Panc1 (cell line): ENCODE results near the gene SERHL2. TPM values are rescaled to one million over a fixed set of nuclear protein-coding genes. Genes with fewer than 3 reads are reported as not detected.

ENCODE experiments used
- ATAC-seq: fragments of 200-7000 bp; cut with Tn5 transposase; 2 replicates; pipeline ENCODE4 v1.9.1; 2020; ENCODE audit warnings: mild to moderate bottlenecking, moderate library complexity
- BruUV-seq: library from RNA; stranded (reverse); fragments of 400-500 nt; replicated peaks from 2 replicates; lab custom pipeline; 2021; lab: Mats Ljungman, UMichigan
- CTCF ChIA-PET: fragments of 300-600 bp; sonication (Branson Sonifier 250); formaldehyde crosslinking; loops from one replicate; lab custom pipeline; 2022; ENCODE audit warnings: antibody characterized with exemption; lab: Charles Lee
- POLR2A ChIA-PET: fragments of 300-600 bp; sonication (Branson Sonifier 250); formaldehyde crosslinking; loops from one replicate; lab custom pipeline; 2022; ENCODE audit warnings: antibody characterized with exemption; lab: Charles Lee
- DNase-seq: peaks from one replicate; pipeline ENCODE4 v3.0.0-alpha.2; 2010; ENCODE audit warnings: low read depth, low spot score
- H3K27ac ChIP-seq: 2 replicates; pipeline ENCODE4 v1.5.1; 2011; ENCODE audit warnings: mild to moderate bottlenecking, low read length, inconsistent platforms
- H3K27me3 ChIP-seq: fragments of 200-500 bp; sonication (Bioruptor generic); 2 replicates; pipeline ENCODE4 v1.6.0; 2014; ENCODE audit warnings: low read length, inconsistent platforms; ENCODE audit not compliant: control insufficient read depth, insufficient read depth
- H3K36me3 ChIP-seq: fragments of 200-500 bp; sonication (Bioruptor generic); 2 replicates; pipeline ENCODE4 v1.5.1; 2014; ENCODE audit warnings: inconsistent platforms, mild to moderate bottlenecking, low read length, moderate library complexity; ENCODE audit not compliant: control insufficient read depth, insufficient read depth
- H3K4me1 ChIP-seq: 2 replicates; pipeline ENCODE4 v1.5.1; 2011; ENCODE audit warnings: inconsistent platforms, mild to moderate bottlenecking, low read length, moderate library complexity; ENCODE audit not compliant: control insufficient read depth, insufficient read depth
- H3K4me3 ChIP-seq, 2 experiments: 2 replicates each; pipeline ENCODE4 v1.5.1; 2011 to 2012; ENCODE audit warnings: low read depth in 2 of 2, low read length in 2 of 2, mild to moderate bottlenecking in 2 of 2, inconsistent platforms in 1 of 2, moderate library complexity in 1 of 2
- H3K9me3 ChIP-seq: fragments of 200-500 bp; sonication (Bioruptor generic); 2 replicates; pipeline ENCODE4 v1.5.1; 2014; ENCODE audit warnings: low read depth, mild to moderate bottlenecking, inconsistent platforms, low read length, moderate library complexity; ENCODE audit not compliant: control insufficient read depth, insufficient read depth
- POLR2AphosphoS5 ChIP-seq: IDR thresholded peaks from 2 replicates; pipeline ENCODE4 v1.6.1; 2012; ENCODE audit warnings: mild to moderate bottlenecking, low read depth, low read length, moderate library complexity
- REST ChIP-seq, 2 experiments: IDR thresholded peaks; 2 replicates each; pipeline ENCODE4 v1.6.1; 2011 to 2012; ENCODE audit warnings: low read depth in 2 of 2, control low read depth in 1 of 2, low read length in 1 of 2, mild to moderate bottlenecking in 1 of 2, moderate library complexity in 1 of 2; ENCODE audit not compliant: insufficient read depth in 1 of 2
- SIN3A ChIP-seq: IDR thresholded peaks from 2 replicates; pipeline ENCODE4 v1.6.1; 2012; ENCODE audit warnings: low read depth, mild to moderate bottlenecking, low read length, moderate library complexity, borderline replicate concordance; ENCODE audit not compliant: insufficient read depth
- TCF7L2 ChIP-seq: IDR thresholded peaks from 2 replicates; pipeline ENCODE4 v1.6.1; 2011; ENCODE audit warnings: mild to moderate bottlenecking, low read depth, low read length, inconsistent platforms
- in situ Hi-C: cut with HindIII; loops from 2 replicates; pipeline ENCODE4 v1.10.0; 2016; ENCODE audit warnings: low sequenced_read_pairs, low pct_unique_long_range_greater_than_20kb
- intact Hi-C: fragments of 100-400 bp; cut with micrococcal nuclease; formaldehyde crosslinking; loops from one replicate; pipeline ENCODE4 v1.10.0; 2022; ENCODE audit not compliant: unreplicated experiment
- total RNA-seq: library from RNA; stranded (reverse); gene quantifications from one replicate; pipeline ENCODE4 v1.2.1, GENCODE V29; 2021; ENCODE audit not compliant: unreplicated experiment
- TF ChIP-seq, protein P1 (sequence below): fragments of 450-650 bp; IDR thresholded peaks from 2 replicates; pipeline ENCODE4 v1.5.1; 2017; ENCODE audit warnings: mild to moderate bottlenecking

SERHL2 gene
- total RNA-seq, 1 experiment from 2014 or later, result 1.6 TPM

DNA sequence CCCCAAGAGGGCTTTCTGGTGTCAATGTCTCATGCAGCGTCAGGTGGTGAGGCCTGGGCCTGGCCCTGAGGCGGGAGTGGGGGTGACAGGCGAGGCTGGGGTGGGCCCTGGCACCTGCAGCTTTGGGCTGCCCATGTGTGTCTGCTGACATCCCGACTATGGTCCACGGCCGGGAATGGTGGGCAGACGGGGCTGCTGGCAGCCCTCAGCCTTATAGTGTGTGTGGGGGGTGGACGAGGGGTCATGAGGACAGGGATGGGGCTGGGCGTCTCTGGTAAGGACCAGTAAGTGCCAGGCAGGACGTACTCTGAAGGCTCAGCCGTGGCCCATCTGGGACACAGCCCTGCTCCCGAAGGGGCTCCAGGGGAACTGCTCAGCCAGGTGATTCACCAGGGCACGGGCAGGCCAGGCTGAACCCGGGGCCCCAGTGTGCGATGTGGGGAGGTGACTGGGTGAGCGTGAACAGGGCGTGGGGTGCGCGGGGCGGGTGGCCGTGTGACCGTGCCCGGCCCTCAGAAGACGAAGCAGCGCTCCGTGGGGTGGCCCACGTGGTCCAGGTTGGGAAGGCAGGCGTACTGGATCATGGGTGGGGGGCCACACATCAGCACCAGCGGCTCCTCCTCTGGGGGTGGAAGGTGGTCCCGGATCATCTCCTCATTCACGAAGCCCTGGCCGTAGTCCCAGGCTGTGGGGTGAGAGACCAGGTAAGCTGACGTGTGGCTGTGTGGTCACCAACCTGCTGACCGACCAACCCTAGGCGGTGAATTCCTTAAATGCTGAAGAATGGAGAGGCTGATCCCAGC lies 65.7 kb downstream of the SERHL2 start:
- no peaks in the 10 kb centered on the region for H3K27me3 ChIP-seq
- no peak overlapping the region for H3K27ac ChIP-seq
- no peaks in the 10 kb centered on the region for H3K36me3 ChIP-seq
- no peaks in the 10 kb centered on the region for H3K9me3 ChIP-seq
- no TSS peak for BruUV-seq
- ATAC-seq (no peak), DNase-seq (no peak)
- H3K4me3 ChIP-seq, result no peak overlapping the region
- CTCF ChIA-PET, result no interaction called here
- intact Hi-C loops (no loop called here), in situ Hi-C loops (no loop called here)
- TF ChIP-seq TCF7L2 (no peak), SIN3A (no peak), REST (IDR thresholded peaks at IDR 0.05; ENCODE audit: insufficient read depth in 1 of 2, low read depth in 2 of 2, low read length in 1 of 2) (no peak), POLR2AphosphoS5 (no peak)
- TF ChIP-seq, protein P1, sequence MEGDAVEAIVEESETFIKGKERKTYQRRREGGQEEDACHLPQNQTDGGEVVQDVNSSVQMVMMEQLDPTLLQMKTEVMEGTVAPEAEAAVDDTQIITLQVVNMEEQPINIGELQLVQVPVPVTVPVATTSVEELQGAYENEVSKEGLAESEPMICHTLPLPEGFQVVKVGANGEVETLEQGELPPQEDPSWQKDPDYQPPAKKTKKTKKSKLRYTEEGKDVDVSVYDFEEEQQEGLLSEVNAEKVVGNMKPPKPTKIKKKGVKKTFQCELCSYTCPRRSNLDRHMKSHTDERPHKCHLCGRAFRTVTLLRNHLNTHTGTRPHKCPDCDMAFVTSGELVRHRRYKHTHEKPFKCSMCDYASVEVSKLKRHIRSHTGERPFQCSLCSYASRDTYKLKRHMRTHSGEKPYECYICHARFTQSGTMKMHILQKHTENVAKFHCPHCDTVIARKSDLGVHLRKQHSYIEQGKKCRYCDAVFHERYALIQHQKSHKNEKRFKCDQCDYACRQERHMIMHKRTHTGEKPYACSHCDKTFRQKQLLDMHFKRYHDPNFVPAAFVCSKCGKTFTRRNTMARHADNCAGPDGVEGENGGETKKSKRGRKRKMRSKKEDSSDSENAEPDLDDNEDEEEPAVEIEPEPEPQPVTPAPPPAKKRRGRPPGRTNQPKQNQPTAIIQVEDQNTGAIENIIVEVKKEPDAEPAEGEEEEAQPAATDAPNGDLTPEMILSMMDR, result no peak
- POLR2A ChIA-PET, result no interaction called here
- peaks cover 8% of the 10 kb centered on the region for H3K4me1 ChIP-seq

GRCh38 chr22:42620084-42620483 lies 66.3 kb downstream of the SERHL2 start:
- TF ChIP-seq TCF7L2 (no peak), SIN3A (no peak), REST (IDR thresholded peaks at IDR 0.05; ENCODE audit: insufficient read depth in 1 of 2, low read depth in 2 of 2, low read length in 1 of 2) (no peak), POLR2AphosphoS5 (no peak)
- TF ChIP-seq, protein P1, result no peak
- POLR2A ChIA-PET, result interaction anchor here (0.6 kb wide), 1 partner anchor 29 kb away, joined by 10 read pairs; the partner anchor contains the start of gene CYB5R3
- Histone ChIP-seq H3K36me3 (no peaks in the 10 kb centered on the region), H3K27me3 (no peaks in the 10 kb centered on the region), H3K4me1 (peaks cover 8% of the 10 kb centered on the region), H3K4me3 (no peak overlapping the region), H3K27ac (no peak overlapping the region), H3K9me3 (no peaks in the 10 kb centered on the region)
- CTCF ChIA-PET, result no interaction called here
- intact Hi-C loops (no loop called here), in situ Hi-C loops (no loop called here)
- no peak for ATAC-seq
- no peak for DNase-seq
- no TSS peak for BruUV-seq
